GM21717 (cell line): ENCODE measurements around the gene IRF3.

Source experiments
- ATAC-seq: cut with Tn5 transposase; IDR thresholded peaks from one replicate; pipeline ENCODE4 v1.9.1; 2021; ENCODE audit warnings: mild to moderate bottlenecking, moderate library complexity; ENCODE audit not compliant: unreplicated experiment

Gene IRF3

DNA sequence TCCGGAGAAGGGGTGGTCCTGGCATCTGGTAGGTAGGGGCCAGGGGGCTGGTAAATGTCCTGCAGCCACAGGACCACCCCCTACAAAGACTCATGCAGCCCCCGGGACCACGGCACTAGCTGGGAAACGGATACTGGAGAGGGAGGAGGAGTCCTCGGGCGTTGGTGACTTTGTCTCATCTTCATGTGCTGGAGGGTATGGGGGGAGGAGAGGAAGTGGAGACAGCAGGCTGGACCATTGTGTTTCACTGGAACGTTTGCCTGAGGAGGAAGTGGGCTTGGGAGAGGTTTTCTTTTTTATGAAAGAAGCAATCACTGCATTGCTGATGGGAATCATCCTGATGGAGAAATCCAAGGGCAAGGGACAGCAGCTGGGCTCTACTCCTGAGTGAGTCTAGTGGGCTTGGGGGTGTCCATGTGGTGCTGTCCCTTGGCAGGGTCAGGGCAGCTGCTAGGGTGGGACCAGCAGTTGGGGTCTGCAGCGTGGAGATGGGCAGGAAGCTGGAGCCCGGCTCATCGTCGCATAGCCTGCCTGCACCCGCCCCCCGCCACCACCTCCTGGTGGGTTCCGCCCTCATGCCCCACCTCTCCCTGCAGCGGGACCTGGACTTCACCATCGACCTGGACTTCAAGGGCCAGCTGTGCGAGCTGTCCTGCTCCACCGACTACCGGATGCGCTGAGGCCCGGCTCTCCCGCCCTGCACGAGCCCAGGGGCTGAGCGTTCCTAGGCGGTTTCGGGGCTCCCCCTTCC lies 22.1 kb upstream of the IRF3 start:
- no peak for ATAC-seq

- ATAC-seq: no peak
These were observed 21.5 kb upstream of the IRF3 start for GRCh38 chr19:49687150-49687549.

GRCh38 chr19:49686503-49687088 lies 20.9 kb upstream of the IRF3 start:
- no peak for ATAC-seq

GRCh38 chr19:49685845-49686332 lies 20.2 kb upstream of the IRF3 start:
- no peak for ATAC-seq

- ATAC-seq: no peak
These were observed 19.4 kb upstream of the IRF3 start for GRCh38 chr19:49684983-49685553.

DNA sequence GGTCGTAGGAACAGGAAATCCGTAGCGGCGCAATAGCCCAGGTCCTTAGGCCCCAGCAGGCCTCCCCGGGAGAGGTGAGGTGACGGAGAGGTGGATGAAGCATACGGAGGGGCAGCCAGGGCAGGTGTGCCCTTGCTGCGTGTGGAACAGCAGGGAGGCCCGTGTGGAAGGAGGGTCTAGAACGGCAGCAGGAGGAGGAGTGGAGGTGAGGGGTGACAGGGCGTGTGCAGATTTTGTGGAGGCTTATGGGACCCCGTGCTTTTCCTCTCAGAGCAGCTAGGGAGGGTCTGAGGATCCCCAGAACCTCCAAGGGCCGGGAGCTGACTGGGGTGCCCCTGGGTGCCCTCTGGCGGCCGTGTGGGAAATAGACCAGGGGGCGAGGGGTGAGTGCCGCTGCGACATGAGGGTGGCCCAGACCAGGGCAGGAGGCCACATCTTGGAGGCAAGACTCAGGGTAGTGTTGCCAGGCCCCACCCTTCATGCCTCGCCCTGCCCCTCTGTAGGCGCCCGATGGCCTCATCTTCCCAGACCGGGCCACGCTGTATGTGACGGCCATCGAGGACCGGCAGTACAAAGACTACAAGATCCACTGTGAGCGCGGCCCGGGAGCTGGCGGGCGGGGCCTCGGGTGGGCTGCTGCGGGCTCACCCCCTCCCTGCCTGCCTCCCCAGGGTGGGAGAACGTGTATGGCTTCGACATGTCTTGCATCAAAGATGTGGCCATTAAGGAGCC lies 18.8 kb upstream of the IRF3 start:
- no peak for ATAC-seq

DNA sequence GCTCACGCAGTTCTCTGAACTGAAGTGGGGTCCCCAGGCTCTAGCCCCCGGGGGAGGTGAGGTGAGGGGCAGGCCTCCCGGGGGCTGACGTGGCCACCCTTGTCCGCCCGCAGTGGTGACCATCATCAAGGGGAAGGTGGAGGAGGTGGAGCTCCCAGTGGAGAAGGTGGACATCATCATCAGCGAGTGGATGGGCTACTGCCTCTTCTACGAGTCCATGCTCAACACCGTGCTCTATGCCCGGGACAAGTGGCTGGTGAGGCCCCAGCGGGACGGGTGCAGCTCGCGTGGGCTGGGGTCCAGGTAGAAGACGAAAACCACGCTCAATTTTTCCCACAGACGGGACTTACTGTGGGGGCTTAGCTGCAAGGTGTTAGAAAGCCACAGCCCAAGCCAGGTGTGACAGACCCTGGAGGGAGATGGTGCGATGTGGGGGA lies 18.2 kb upstream of the IRF3 start:
- no peak for ATAC-seq

DNA sequence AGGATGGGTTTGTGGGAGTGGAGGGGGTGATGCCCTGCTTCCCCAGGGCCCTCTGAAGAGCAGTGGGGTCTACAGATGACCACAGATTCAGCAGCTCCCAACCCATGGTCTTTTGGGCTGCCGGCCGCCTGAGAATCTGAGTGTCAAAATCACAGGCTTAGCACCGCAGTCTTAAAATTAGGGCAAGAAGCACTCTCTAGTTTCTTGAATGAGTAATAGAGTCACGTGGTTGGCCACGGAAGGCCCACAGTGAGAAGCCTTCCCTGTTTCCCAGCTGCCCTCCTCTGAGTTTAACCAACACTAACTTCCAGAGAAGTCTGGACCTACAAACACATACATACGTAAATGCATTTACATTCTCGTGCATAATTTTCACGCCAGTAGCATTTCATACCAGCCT lies 16.6 kb upstream of the IRF3 start:
- ATAC-seq: no peak

GRCh38 chr19:49681830-49682229 lies 16.2 kb upstream of the IRF3 start:
- no peak for ATAC-seq

DNA sequence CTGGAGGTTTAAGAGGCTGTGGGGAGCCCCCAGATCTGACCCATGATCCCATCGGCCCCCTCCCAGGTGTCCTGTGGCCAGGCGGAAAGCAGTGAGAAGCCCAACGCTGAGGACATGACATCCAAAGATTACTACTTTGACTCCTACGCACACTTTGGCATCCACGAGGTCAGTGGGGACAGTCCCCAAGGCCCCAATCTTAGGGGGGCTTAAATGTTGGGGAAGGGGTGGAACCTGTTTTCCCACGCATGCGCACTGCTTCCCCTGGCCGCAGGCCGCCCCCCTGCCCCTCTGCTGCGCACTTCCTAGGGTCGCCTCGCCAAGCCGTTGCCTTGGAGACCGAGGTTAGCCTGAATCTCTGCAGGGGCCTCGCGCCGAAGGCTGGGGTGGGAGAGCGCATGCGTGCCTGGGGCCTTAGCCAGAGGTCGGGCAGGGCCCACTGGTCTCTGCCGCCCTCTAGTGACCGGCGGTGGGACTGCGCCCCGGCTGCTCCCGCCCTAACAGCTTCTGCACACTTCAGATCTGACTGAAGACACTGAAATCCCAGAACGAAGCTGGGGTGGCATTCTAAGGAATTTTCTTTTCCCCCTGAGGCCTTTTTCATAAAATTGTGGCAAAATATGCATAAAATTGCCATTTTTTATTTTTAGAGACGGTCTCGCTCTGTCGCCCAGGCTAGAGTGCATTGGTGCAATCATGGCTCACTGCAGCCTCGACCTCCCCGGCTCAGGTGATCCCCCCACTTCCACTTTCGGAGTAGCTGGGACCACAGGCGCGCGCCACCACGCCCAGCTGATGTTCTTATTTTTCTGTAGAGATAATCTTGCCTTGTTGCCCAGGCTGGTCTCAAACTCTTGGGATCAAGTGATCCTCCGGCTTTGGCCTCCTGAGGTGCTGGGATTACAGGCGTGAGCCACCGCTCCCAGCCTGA lies 15.0 kb upstream of the IRF3 start:
- no peak for ATAC-seq

DNA sequence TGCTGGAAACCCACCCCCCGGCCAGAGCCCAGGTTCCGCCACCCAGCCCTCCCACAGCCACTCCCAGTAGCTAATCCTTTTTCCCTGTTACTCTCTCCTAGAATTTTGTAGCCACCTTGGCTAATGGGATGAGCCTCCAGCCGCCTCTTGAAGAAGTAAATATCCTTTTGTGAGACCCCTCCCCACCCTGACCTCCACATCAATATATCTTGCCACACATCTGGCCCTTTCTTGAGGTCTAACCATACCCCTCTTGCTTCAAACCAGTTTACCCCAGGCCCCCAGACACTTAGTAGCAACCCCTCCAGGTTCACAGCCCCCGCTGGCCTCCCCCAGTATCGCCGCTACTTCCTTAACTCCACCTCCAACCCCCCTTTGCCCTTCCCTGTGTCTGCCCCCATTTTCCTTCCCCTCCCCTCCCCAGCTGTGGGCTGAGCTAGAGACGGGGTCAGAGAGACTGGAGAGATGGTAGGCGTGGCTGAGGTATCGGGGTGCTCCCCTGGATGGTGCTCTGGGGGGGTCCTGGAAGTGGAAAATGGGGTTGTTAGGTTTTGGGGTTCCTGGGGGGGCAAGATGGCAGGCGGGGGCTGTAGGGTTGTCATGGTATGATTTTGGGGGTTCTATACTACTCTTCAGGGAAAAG lies 14.2 kb upstream of the IRF3 start:
- ATAC-seq: no peak

DNA sequence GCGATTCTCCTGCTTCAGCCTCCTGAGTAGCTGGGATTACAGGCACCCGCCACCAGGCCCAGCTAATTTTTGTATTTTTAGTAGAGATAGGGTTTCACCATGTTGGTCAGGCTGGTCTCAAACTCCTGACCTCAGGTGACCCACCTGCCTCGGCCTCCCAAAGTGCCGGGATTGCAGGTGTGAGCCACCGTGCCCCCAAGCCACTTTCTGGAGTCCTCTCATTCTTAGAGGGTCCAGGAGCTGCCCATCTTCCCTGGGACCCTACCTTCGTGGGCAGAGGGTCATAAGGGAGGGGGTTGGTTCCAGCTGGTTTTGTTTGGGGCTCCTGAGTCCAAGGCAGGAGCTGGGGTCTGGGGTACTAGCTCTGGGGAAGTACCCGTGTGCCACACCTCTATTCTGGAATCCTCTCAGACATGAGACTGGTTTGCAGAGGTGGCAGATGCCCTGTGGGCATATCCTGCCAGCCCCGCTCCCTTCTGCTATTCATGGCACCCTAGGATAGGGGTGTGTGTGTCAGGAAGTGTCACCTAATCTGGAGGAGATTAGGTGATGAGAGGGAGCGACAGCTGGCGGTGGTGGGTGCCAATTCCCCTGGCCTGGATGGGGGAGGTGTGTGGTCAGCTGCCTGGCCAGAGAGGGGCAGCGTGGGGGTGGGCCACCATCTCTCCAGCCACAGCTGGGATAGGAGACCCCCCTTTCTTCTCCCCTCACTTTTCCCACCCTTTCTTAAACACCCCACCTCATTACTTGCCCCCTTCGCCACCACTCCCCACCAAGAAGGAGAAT lies 13.5 kb upstream of the IRF3 start:
- no peak for ATAC-seq

GRCh38 chr19:49677901-49678674 lies 12.4 kb upstream of the IRF3 start:
- ATAC-seq: no peak

DNA sequence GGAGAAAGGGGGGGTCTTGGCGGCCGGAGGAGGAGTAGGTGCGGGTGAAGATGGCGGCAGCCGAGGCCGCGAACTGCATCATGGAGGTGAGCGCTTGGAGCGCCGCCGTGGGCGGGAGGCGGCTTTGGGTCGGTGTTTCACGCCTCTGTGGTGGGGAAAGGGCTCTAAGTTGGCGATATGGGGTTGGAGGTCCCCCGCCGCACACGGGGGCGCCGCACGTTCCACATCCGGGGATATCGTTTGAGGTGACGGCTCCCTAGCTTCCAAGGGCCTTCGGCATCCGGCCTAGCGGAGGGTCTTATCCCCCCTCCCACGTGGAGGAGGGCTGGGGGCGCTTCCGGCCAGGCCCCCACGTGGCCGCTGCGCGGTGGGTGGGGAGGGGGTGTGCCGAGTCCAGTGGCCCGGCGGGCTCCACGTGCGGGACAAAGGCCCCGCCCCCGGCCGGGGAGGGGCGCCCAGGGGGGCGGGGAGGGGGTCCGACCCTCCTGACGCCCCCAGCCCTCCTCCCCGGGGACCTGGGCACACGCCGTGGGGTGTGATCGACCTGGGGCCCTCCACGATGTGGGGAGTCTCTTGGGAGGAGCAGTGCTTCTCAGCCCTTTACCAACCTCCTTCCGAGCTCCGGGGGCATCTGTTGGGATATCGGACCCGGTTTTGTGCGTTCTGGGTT lies 11.7 kb upstream of the IRF3 start, which contains the start of gene PRMT1:
Gene PRMT1 (plus strand): TSS at position 41 of the 670 bp plus-strand sequence. CDS start 10 bp downstream, at position 51.
- ATAC-seq: peak; percentile 2

DNA sequence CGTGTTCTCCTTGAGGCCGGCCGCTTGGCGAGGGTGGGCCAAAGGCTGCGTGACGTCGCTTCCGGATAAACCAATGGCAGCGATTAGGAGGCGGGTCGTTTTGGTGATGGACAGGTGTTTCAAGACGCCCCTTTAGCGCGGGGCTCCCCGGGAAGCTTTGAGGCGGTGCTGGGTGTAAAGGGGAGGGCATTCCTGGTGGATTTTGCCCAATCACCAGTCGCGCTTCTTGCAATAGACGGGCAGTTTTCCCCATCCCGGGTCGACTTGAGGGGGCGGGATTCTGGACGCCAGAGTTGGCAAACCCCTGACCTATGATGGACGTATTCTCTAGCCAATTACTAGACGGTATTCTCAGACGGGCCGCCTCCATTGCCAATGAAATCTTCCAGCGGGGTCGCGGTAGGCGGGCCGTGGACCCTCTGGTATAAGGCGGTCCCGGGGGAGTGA lies 11.2 kb upstream of the IRF3 start:
- peak; percentile 55 for ATAC-seq

DNA sequence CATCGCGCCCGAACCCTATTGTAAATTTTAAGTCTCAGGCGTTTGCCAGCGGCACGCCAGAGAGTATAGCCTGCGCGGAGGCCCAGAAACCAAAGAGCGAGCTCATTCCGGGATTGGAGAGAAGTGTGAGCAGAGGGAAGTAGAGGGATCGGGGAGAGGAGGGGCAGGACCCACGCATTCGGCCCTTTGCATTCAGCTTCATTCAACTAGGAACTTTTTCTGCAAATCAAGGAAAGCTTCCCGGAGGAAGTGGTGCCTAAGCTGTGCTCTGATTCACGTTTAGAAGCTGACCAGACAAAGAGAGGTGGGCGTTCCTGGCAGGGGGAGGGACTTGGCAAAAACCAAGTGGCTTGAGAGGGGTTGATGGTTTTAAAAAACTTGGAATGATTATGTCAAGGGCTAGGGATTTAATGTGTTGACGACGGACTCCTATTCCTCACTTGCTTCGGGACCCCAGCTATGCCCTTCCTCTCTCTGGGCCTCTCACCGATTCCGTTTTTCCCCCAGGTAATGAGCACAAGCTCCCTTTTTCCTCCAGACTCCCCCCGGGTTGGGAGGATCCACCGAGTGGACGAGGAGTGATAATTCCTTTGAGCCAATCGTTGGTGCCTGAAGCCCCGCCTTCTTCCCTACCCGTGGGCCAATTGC lies 10.6 kb upstream of the IRF3 start:
- ATAC-seq: no peak
